Measurements from ENCODE around the gene SCN10A.

SCN10A gene

DNA sequence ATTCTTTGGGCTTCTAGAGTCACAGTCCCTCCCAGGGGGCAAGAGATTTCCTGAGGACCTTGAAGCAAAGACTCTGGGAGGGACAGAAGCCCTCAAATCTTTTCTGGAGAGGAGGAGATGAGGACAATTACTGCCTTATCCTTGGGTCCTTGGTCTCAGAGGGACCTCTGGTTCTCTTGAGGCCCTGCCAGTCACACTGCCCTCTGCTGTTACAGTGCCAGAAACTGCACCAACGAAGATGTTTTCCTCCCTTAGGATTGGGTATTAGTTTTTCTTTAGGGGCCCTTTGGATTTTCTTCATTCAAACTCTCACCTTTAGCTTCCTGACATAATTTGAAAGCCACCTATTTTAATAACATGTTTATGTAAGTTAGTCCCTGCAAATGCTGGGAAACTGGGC, 108.3 kb downstream of the SCN10A start:
- no peak for FAIRE-seq
- DNase-seq (ENCODE audit: insufficient read length, low spot score) = no peak
- TF ChIP-seq POLR2AphosphoS5 (IDR thresholded peaks at IDR 0.05; ENCODE audit: low read depth, low read length) (no peak), POU2F2 (IDR thresholded peaks at IDR 0.05; ENCODE audit: low read depth, low read length) (no peak), TAF1 (IDR thresholded peaks at IDR 0.05; ENCODE audit: low read depth, low read length) (no peak), POLR2A (IDR thresholded peaks at IDR 0.05; ENCODE audit: low read depth, low read length) (no peak), PAX5 (IDR thresholded peaks at IDR 0.05; ENCODE audit: insufficient read depth, low read length, severe bottlenecking) (no peak), SPI1 (IDR thresholded peaks at IDR 0.05; ENCODE audit: low read depth, low read length) (no peak)

DNA sequence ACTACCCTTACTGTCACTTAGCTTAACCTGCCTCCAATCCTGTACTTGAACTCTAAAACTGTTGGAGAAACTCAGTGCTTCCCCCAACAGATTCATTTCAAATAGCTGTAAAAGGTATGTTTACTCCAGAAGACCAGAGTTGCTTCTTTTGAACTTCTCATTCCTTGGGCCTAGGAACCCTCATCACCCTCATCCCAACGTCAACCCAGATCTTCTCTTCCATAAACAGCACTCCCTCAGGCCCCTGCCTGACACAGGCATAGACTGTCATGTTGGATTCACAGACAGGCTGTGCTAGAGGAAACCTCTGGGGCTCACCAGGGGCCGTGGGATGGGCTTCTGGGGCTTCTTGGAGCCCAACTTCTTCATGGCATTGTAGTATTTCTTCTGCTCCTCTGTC, 109.1 kb downstream of the SCN10A start:
- no peak for TF ChIP-seq PAX5 (IDR thresholded peaks at IDR 0.05; ENCODE audit: insufficient read depth, low read length, severe bottlenecking)
- TF ChIP-seq SPI1 (IDR thresholded peaks at IDR 0.05; ENCODE audit: low read depth, low read length) = no peak
- no peak for DNase-seq (ENCODE audit: insufficient read length, low spot score)
- no peak for FAIRE-seq

DNA sequence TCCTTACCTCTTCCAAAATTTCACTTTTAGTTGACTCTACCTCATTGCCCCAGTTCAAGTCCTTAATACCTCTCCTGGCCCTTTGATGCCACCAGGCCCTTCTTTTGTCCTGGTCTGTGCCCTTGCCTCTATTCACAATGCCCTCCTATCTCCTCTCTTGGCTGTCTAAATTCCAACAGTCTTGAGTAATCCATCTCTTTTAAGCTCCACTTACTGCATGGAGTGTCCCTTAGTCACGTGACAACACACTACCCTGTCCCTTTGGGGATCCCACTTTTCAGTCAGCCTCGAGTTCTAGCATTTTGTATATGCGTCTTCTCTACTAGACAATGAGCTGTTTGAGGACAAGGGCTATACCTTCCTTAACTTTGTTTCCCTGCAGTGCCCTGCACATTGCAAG, 113.8 kb downstream of the SCN10A start:
- no peak for TF ChIP-seq POLR2A (IDR thresholded peaks at IDR 0.05; ENCODE audit: low read depth, low read length)
- TF ChIP-seq SPI1 (IDR thresholded peaks at IDR 0.05; ENCODE audit: low read depth, low read length) = no peak
- TF ChIP-seq POU2F2 (IDR thresholded peaks at IDR 0.05; ENCODE audit: low read depth, low read length) = no peak
- TF ChIP-seq POLR2AphosphoS5 (IDR thresholded peaks at IDR 0.05; ENCODE audit: low read depth, low read length) = no peak
- no peak for TF ChIP-seq TAF1 (IDR thresholded peaks at IDR 0.05; ENCODE audit: low read depth, low read length)
- TF ChIP-seq PAX5 (IDR thresholded peaks at IDR 0.05; ENCODE audit: insufficient read depth, low read length, severe bottlenecking) = no peak
- DNase-seq (ENCODE audit: insufficient read length, low spot score) = no peak

DNA sequence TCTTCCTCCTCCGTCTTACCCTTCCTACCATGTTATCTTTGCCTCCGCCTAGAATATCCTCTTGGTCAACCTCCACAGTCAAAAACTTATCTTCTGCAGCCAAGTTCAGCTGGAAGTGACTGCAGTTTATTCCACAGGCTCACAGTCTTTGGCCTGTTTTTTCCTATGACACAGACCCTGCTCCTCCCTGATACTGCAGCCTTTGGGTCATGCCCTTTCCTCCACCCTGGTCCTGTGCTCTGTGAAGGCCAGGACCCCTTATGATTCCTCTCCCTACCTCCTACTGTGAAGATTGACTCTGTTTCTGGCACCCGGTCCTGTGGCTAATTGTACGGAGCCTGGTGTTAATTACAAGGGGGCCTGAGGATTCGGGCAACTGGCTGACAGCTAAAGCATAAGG, 117.3 kb downstream of the SCN10A start:
- TF ChIP-seq TAF1 (IDR thresholded peaks at IDR 0.05; ENCODE audit: low read depth, low read length) = no peak
- no peak for TF ChIP-seq POLR2A (IDR thresholded peaks at IDR 0.05; ENCODE audit: low read depth, low read length)
- no peak for TF ChIP-seq PAX5 (IDR thresholded peaks at IDR 0.05; ENCODE audit: insufficient read depth, low read length, severe bottlenecking)
- no peak for TF ChIP-seq SPI1 (IDR thresholded peaks at IDR 0.05; ENCODE audit: low read depth, low read length)
- TF ChIP-seq POLR2AphosphoS5 (IDR thresholded peaks at IDR 0.05; ENCODE audit: low read depth, low read length) = no peak
- no peak for TF ChIP-seq POU2F2 (IDR thresholded peaks at IDR 0.05; ENCODE audit: low read depth, low read length)
- DNase-seq (ENCODE audit: insufficient read length, low spot score) (no peak), FAIRE-seq (no peak)

More for the DNA sequence above, 113.8 kb downstream of the SCN10A start:
- no peak for FAIRE-seq

DNA sequence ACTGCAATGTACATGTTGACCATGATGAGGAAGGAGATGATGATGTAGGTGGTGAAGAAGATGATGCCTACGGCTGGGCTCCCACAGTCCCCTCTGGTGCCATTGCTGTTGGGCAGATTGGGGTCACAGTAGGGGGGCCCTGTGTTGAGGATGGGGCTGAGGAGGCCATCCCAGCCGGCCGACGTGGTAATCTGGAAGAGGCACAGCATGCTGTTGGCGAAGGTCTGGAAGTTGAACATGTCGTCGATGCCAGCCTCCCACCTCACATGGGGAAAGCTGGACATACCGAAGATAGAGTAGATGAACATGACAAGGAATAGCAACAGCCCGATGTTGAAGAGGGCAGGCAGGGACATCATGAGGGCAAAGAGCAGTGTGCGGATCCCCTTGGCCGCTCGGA, 118.0 kb downstream of the SCN10A start:
- DNase-seq (ENCODE audit: insufficient read length, low spot score) = no peak
- TF ChIP-seq PAX5 (IDR thresholded peaks at IDR 0.05; ENCODE audit: insufficient read depth, low read length, severe bottlenecking) (no peak), SPI1 (IDR thresholded peaks at IDR 0.05; ENCODE audit: low read depth, low read length) (no peak), POU2F2 (IDR thresholded peaks at IDR 0.05; ENCODE audit: low read depth, low read length) (no peak), POLR2AphosphoS5 (IDR thresholded peaks at IDR 0.05; ENCODE audit: low read depth, low read length) (no peak), POLR2A (IDR thresholded peaks at IDR 0.05; ENCODE audit: low read depth, low read length) (no peak), TAF1 (IDR thresholded peaks at IDR 0.05; ENCODE audit: low read depth, low read length) (no peak)
- FAIRE-seq = no peak

DNA sequence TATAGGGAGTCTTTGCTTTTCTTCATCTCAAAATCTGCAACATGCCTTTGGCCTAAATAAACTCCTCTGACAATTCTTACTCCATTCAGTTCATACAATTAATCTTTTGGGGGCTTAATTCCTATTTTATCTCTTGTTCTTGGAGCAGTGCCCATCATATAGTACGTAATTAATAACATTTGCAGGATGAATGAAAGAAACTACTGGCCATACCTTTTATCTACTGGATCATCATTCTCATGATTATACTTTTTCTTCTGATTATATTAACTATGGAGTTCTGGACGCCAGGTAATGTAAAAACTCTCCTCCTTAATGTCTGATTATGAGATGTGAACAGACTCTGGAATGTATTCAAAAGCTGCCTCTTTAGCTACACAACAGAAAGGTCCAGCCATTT, 120.0 kb downstream of the SCN10A start:
- DNase-seq (ENCODE audit: insufficient read length, low spot score) (no peak), FAIRE-seq (no peak)
- no peak for TF ChIP-seq POLR2AphosphoS5 (IDR thresholded peaks at IDR 0.05; ENCODE audit: low read depth, low read length)
- TF ChIP-seq SPI1 (IDR thresholded peaks at IDR 0.05; ENCODE audit: low read depth, low read length) = no peak
- TF ChIP-seq PAX5 (IDR thresholded peaks at IDR 0.05; ENCODE audit: insufficient read depth, low read length, severe bottlenecking) = no peak
- TF ChIP-seq POU2F2 (IDR thresholded peaks at IDR 0.05; ENCODE audit: low read depth, low read length) = no peak
- TF ChIP-seq TAF1 (IDR thresholded peaks at IDR 0.05; ENCODE audit: low read depth, low read length) = no peak
- TF ChIP-seq POLR2A (IDR thresholded peaks at IDR 0.05; ENCODE audit: low read depth, low read length) = no peak

DNA sequence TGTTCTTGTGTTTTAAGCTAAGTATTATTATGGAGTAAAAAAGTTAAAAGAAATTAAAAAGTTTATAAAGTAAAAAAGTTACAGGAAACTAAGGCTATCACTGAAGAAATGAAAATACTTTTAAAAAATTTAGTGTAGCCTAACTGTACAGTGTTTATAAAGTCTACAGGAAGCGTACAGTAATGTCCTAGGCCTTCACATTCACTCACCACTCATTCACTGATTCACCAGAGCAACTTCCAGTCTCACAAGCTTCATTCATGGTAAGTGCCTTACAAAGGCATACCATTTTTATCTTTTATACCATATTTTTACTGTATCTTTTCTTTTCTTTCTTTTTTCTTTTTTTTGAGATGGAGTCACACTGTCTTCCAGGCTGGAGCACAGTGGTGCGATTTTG, 125.8 kb downstream of the SCN10A start:
- no peak for FAIRE-seq
- TF ChIP-seq POLR2AphosphoS5 (IDR thresholded peaks at IDR 0.05; ENCODE audit: low read depth, low read length) (no peak), PAX5 (IDR thresholded peaks at IDR 0.05; ENCODE audit: insufficient read depth, low read length, severe bottlenecking) (no peak), SPI1 (IDR thresholded peaks at IDR 0.05; ENCODE audit: low read depth, low read length) (no peak), TAF1 (IDR thresholded peaks at IDR 0.05; ENCODE audit: low read depth, low read length) (no peak), POLR2A (IDR thresholded peaks at IDR 0.05; ENCODE audit: low read depth, low read length) (no peak), POU2F2 (IDR thresholded peaks at IDR 0.05; ENCODE audit: low read depth, low read length) (no peak)
- no peak for DNase-seq (ENCODE audit: insufficient read length, low spot score)

DNA sequence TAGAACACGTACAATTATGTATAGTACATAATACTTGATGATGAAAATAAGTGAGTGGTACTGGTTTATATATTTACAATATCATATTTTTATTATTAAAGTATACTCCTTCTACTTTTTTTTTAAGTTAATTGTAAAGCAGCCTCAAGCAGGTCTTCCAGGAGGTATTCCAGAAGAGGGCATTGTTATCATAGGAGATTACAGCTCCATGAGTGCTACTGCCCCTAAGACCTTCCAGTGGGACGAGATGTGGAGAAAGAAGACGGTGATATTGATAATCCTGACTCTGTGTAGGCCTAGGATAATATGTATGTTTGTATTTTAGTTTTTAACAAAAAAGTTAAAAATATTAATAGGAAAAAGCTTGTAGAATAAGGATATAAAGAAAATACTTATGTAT, 126.2 kb downstream of the SCN10A start:
- FAIRE-seq (no peak), DNase-seq (ENCODE audit: insufficient read length, low spot score) (no peak)
- no peak for TF ChIP-seq POU2F2 (IDR thresholded peaks at IDR 0.05; ENCODE audit: low read depth, low read length)
- no peak for TF ChIP-seq PAX5 (IDR thresholded peaks at IDR 0.05; ENCODE audit: insufficient read depth, low read length, severe bottlenecking)
- TF ChIP-seq SPI1 (IDR thresholded peaks at IDR 0.05; ENCODE audit: low read depth, low read length) = no peak
- TF ChIP-seq POLR2AphosphoS5 (IDR thresholded peaks at IDR 0.05; ENCODE audit: low read depth, low read length) = no peak
- TF ChIP-seq POLR2A (IDR thresholded peaks at IDR 0.05; ENCODE audit: low read depth, low read length) = no peak
- TF ChIP-seq TAF1 (IDR thresholded peaks at IDR 0.05; ENCODE audit: low read depth, low read length) = no peak

DNA sequence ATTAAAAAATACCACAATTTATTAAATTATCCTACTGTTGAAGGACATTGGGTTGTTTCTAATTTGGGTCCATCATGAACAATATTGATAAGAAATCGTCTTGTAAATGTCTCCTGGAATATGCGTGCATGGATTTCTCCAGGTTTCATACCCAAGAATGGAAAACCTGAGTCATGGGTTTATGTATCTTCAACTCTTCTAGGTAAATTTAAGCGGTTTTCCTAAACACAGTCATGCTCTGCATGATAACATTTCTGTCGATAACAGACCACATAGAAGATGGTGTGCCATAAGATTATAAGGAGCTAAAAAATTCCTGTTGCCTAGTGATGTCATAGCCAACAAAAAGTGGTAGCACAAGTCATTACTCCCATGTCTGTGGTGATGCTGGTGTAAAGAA, 126.7 kb downstream of the SCN10A start:
- TF ChIP-seq SPI1 (IDR thresholded peaks at IDR 0.05; ENCODE audit: low read depth, low read length) (no peak), POLR2AphosphoS5 (IDR thresholded peaks at IDR 0.05; ENCODE audit: low read depth, low read length) (no peak), POLR2A (IDR thresholded peaks at IDR 0.05; ENCODE audit: low read depth, low read length) (no peak)
- FAIRE-seq = no peak

DNA sequence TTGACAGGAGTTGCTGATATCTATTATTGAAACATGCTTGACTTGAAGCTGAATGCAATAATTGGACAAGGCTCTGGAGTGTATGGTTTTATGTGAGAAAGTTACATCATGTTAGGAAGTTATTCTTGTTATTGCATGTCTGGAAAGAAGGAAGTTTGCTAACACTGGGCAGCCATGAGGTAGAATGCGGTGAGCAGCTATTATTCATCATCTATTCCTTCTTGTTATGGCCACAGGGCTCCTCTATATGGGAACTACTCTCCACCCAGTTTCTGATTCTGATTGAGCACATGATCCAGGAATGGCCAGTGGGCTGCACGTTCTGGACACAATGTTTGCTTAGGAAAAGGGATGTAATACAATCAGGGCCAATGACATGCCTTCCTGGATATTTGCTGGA, 128.7 kb downstream of the SCN10A start:
- TF ChIP-seq PAX5 (IDR thresholded peaks at IDR 0.05; ENCODE audit: insufficient read depth, low read length, severe bottlenecking) (no peak), TAF1 (IDR thresholded peaks at IDR 0.05; ENCODE audit: low read depth, low read length) (no peak), POLR2A (IDR thresholded peaks at IDR 0.05; ENCODE audit: low read depth, low read length) (no peak), POLR2AphosphoS5 (IDR thresholded peaks at IDR 0.05; ENCODE audit: low read depth, low read length) (no peak), SPI1 (IDR thresholded peaks at IDR 0.05; ENCODE audit: low read depth, low read length) (no peak), POU2F2 (IDR thresholded peaks at IDR 0.05; ENCODE audit: low read depth, low read length) (no peak)
- FAIRE-seq (no peak), DNase-seq (ENCODE audit: insufficient read length, low spot score) (no peak)

More for the DNA sequence above, 126.7 kb downstream of the SCN10A start:
- DNase-seq (ENCODE audit: insufficient read length, low spot score) = no peak

Measured in GM12891 (cell line).